Lung (tissue), 12 donors: ENCODE results near the gene GPR39. TPM values are rescaled to one million over a fixed set of nuclear protein-coding genes. Genes with fewer than 3 reads are reported as not detected.

Experiments
- ATAC-seq: fragments of 200-7000 bp; cut with Tn5 transposase; one replicate; pipeline ENCODE4 v1.9.1; 2020; ENCODE audit warnings: moderate number of reproducible peaks; ENCODE audit not compliant: insufficient read depth, low FRiP score
- DNase-seq, 3 donors: peaks; one replicate each; pipeline ENCODE4 v3.0.0-alpha.2; 2013 to 2017
- H3K27ac ChIP-seq, 2 donors: one replicate each; pipeline ENCODE4 v1.5.1; 2013; ENCODE audit warnings: mild to moderate bottlenecking in 2 of 2, moderate library complexity in 2 of 2, control low read depth in 1 of 2, inconsistent platforms in 1 of 2, low read depth in 1 of 2, low read length in 1 of 2
- H3K27me3 ChIP-seq, 3 donors: one replicate each; pipeline ENCODE4 v1.5.1; 2013; ENCODE audit warnings: low read length in 2 of 3; ENCODE audit not compliant: control insufficient read depth in 3 of 3, insufficient read depth in 3 of 3
- H3K36me3 ChIP-seq, 4 donors: one replicate each; pipeline ENCODE4 v1.5.1; 2013; ENCODE audit warnings: low read length in 4 of 4, mild to moderate bottlenecking in 1 of 4, moderate library complexity in 1 of 4; ENCODE audit not compliant: control insufficient read depth in 4 of 4, insufficient read depth in 4 of 4
- H3K4me1 ChIP-seq, 5 donors: one replicate each; pipeline ENCODE4 v1.5.1; 2013; ENCODE audit warnings: low read length in 5 of 5, mild to moderate bottlenecking in 2 of 5, moderate library complexity in 1 of 5; ENCODE audit not compliant: control insufficient read depth in 5 of 5, insufficient read depth in 5 of 5
- H3K4me3 ChIP-seq: one replicate; pipeline ENCODE4 v1.5.1; 2013; ENCODE audit warnings: mild to moderate bottlenecking, control low read depth, moderate library complexity
- H3K9ac ChIP-seq, 2 donors: one replicate each; pipeline ENCODE4 v1.5.1; 2013; ENCODE audit warnings: low read length in 2 of 2, control low read depth in 1 of 2; ENCODE audit not compliant: insufficient read depth in 1 of 2
- H3K9me3 ChIP-seq, 4 donors: one replicate each; pipeline ENCODE4 v1.5.1; 2013; ENCODE audit warnings: low read length in 3 of 4, mild to moderate bottlenecking in 1 of 4, moderate library complexity in 1 of 4; ENCODE audit not compliant: control insufficient read depth in 4 of 4, insufficient read depth in 3 of 4
- WGBS, 2 donors: extraction: QIAGEN DNeasy Blood & Tissue Kit; methylation state at CpG; one replicate each; pipeline ENCODE4 v1.1.7; 2013; 5-methylcytosine and 5-hydroxymethylcytosine counted together
- polyA plus RNA-seq, 2 donors: library from polyadenylated mRNA; stranded (reverse); fragments of 200-250 nt; gene quantifications; one replicate each; pipeline ENCODE4 v1.2.1, GENCODE V29; 2013
- total RNA-seq, 2 donors: library from RNA; depleted of rRNA in 1 of 2; stranded (reverse); fragments of >200 nt in 1 of 2; gene quantifications; one replicate each; pipeline ENCODE4 v1.2.1, GENCODE V29; 2014 to 2021
- TF ChIP-seq, protein P1 (sequence below): IDR thresholded peaks from 2 replicates; pipeline ENCODE4 v1.5.1; 2012; ENCODE audit warnings: mild to moderate bottlenecking; ENCODE audit errors: control extremely low read depth, extremely low read depth
- donor health status: control.
- donor health status: control.
- donor health status: Bipolar disorder and iron deficiency.
- donor health status: healthy.
- donor health status: DM: yes; HTN: yes; CAD: no.

GPR39 gene
- total and polyA plus RNA-seq, 4 donors = 5.8 to 15.3 (median 11.1) TPM

- H3K27me3 ChIP-seq = no peaks in the 10 kb centered on the region
- no peak overlapping the region for H3K4me3 ChIP-seq
- TF ChIP-seq, protein P1, sequence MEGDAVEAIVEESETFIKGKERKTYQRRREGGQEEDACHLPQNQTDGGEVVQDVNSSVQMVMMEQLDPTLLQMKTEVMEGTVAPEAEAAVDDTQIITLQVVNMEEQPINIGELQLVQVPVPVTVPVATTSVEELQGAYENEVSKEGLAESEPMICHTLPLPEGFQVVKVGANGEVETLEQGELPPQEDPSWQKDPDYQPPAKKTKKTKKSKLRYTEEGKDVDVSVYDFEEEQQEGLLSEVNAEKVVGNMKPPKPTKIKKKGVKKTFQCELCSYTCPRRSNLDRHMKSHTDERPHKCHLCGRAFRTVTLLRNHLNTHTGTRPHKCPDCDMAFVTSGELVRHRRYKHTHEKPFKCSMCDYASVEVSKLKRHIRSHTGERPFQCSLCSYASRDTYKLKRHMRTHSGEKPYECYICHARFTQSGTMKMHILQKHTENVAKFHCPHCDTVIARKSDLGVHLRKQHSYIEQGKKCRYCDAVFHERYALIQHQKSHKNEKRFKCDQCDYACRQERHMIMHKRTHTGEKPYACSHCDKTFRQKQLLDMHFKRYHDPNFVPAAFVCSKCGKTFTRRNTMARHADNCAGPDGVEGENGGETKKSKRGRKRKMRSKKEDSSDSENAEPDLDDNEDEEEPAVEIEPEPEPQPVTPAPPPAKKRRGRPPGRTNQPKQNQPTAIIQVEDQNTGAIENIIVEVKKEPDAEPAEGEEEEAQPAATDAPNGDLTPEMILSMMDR = no peak
- H3K27ac ChIP-seq = no peak overlapping the region
- ATAC-seq (no peak), DNase-seq (no peak)
- no peaks in the 10 kb centered on the region for H3K4me1 ChIP-seq
- no peaks in the 10 kb centered on the region for H3K36me3 ChIP-seq
- whole genome bisulfite sequencing, 2 donors = 79 to 83% methylated on average over 2 of the region's 2 CpGs
- H3K9me3 ChIP-seq = peaks cover 0 to 6% (median 0%) of the 10 kb centered on the region in 4 donors
- no peak overlapping the region for H3K9ac ChIP-seq
Observed at GRCh38 chr2:132593171-132593570, 176.6 kb downstream of the GPR39 start.

DNA sequence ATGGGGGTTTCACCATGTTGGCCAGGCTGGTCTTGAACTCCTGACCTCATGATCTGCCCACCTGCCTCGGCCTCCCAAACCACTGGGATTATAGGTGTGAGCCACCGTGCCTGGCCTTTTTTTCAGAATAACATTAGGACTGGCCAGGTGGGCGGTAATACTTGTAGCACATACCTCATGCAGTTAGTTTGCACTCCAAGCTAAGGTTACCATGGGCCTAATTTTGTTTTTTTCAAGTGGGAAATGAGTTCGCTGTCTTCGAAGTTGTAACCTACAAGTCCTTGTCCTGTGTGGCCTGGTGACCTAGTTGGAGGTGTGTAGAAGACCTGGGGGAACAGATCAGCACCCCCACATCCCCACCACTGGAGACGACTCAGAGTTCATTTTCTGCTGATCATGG is 178.6 kb downstream of the GPR39 start:
- TF ChIP-seq, protein P1 = no peak
- Histone ChIP-seq H3K9ac (no peak overlapping the region), H3K36me3 (no peaks in the 10 kb centered on the region), H3K27me3 (no peaks in the 10 kb centered on the region), H3K9me3 (peaks cover 0 to 6% (median 0%) of the 10 kb centered on the region in 4 donors), H3K27ac (no peak overlapping the region), H3K4me3 (no peak overlapping the region), H3K4me1 (no peaks in the 10 kb centered on the region)
- DNase-seq (no peak), ATAC-seq (no peak)
- 82 to 88% methylated on average over 6 of the region's 6 CpGs for WGBS, 2 donors

DNA sequence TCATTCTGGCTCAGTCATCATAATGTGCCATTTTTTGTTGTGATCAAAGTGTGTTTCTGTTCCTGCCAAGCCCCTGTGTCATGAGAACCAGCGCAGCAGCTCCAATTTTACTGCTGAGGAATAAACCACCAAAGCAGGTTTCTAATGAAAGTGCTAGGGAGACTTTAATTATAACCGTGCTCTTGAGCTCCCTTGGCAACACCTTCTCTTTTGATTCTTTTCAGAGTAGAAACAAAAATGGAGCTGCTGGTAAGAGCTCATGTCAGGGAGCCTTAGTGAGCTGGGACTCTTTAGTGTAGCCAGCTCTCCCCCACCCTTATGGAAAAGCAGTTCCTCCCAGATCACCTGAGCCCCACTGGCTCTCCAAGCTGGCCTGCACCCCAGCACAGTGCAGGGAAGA is 179.1 kb downstream of the GPR39 start:
- DNase-seq (no peak), ATAC-seq (no peak)
- Histone ChIP-seq H3K4me1 (no peaks in the 10 kb centered on the region), H3K27me3 (no peaks in the 10 kb centered on the region), H3K9me3 (peaks cover 0 to 6% (median 0%) of the 10 kb centered on the region in 4 donors), H3K36me3 (no peaks in the 10 kb centered on the region), H3K9ac (no peak overlapping the region), H3K4me3 (no peak overlapping the region), H3K27ac (no peak overlapping the region)
- TF ChIP-seq, protein P1 = no peak
- WGBS, 2 donors = 83 to 92% methylated on average over 2 of the region's 2 CpGs

- H3K9me3 ChIP-seq = peaks cover 0 to 6% (median 0%) of the 10 kb centered on the region in 4 donors
- H3K27me3 ChIP-seq = no peaks in the 10 kb centered on the region
- no peaks in the 10 kb centered on the region for H3K4me1 ChIP-seq
- DNase-seq (no peak), ATAC-seq (no peak)
- TF ChIP-seq, protein P1 = no peak
- no peaks in the 10 kb centered on the region for H3K36me3 ChIP-seq
- no peak overlapping the region for H3K4me3 ChIP-seq
- no peak overlapping the region for H3K9ac ChIP-seq
- H3K27ac ChIP-seq = no peak overlapping the region
Observed at GRCh38 chr2:132597166-132597565, 180.6 kb downstream of the GPR39 start.
